Measurements from ENCODE around the gene RBFOX2.

DNA sequence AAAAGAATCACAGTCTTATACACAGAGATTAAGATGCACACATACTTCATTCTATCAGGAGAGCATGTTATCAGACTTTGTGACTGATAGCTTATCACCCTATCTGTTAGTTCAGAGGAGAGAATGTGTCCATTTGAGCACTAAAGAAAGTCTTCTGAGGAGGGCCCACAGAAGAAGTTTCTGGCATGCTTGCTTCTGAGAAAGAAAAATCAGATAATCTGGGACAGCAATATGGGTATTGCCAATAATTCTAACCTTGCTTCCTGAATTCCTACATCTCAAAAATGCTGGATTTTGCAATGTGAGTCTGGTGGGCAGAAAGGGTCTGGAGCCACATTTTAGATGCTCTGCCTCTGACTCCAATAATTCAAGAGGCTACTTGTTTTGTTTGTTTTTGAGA, 128.9 kb downstream of the RBFOX2 start:
- TF ChIP-seq, protein P1, sequence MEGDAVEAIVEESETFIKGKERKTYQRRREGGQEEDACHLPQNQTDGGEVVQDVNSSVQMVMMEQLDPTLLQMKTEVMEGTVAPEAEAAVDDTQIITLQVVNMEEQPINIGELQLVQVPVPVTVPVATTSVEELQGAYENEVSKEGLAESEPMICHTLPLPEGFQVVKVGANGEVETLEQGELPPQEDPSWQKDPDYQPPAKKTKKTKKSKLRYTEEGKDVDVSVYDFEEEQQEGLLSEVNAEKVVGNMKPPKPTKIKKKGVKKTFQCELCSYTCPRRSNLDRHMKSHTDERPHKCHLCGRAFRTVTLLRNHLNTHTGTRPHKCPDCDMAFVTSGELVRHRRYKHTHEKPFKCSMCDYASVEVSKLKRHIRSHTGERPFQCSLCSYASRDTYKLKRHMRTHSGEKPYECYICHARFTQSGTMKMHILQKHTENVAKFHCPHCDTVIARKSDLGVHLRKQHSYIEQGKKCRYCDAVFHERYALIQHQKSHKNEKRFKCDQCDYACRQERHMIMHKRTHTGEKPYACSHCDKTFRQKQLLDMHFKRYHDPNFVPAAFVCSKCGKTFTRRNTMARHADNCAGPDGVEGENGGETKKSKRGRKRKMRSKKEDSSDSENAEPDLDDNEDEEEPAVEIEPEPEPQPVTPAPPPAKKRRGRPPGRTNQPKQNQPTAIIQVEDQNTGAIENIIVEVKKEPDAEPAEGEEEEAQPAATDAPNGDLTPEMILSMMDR (IDR thresholded peaks at IDR 0.05; ENCODE audit: low read depth, low read length), result no peak
- no peak for TF ChIP-seq EZH2phosphoT487 (IDR thresholded peaks at IDR 0.05; ENCODE audit: low read depth)

Data from OCI-LY3 (cell line).